OCI-LY7 (cell line): ENCODE measurements around the gene REC114. TPM values are rescaled to one million over a fixed set of nuclear protein-coding genes. Genes with fewer than 3 reads are reported as not detected.

Experiments used
- BruUV-seq: library from RNA; stranded (reverse); fragments of 400-500 nt; replicated peaks from 2 replicates; lab custom pipeline; 2021; lab: Mats Ljungman, UMichigan
- CTCF ChIA-PET: fragments of 300-600 bp; sonication (Branson Sonifier 250); formaldehyde crosslinking; loops from one replicate; lab custom pipeline; 2022; ENCODE audit warnings: antibody characterized with exemption; ENCODE audit not compliant: unreplicated experiment; lab: Charles Lee
- POLR2A ChIA-PET: fragments of 300-600 bp; sonication (Branson Sonifier 250); formaldehyde crosslinking; loops from one replicate; lab custom pipeline; 2022; ENCODE audit warnings: antibody characterized with exemption; lab: Charles Lee
- DNase-seq: peaks from one replicate; pipeline ENCODE4 v3.0.0-alpha.2; 2015; ENCODE audit warnings: low spot score
- H2AFZ ChIP-seq: fragments of 200-600 bp; sonication (generic), shearing (Covaris generic); 2 replicates; pipeline ENCODE4 v1.6.1; 2014; ENCODE audit warnings: mild to moderate bottlenecking, antibody characterized with exemption, low read length, moderate library complexity
- H3K27ac ChIP-seq: fragments of 200-600 bp; sonication (generic); 2 replicates; pipeline ENCODE4 v1.5.1; 2014; ENCODE audit warnings: mixed run types, low read depth, mild to moderate bottlenecking, moderate library complexity, low read length, inconsistent platforms; ENCODE audit not compliant: poor library complexity, severe bottlenecking
- H3K36me3 ChIP-seq: fragments of 200-600 bp; sonication (generic); 2 replicates; pipeline ENCODE4 v1.6.1; 2014; ENCODE audit warnings: mild to moderate bottlenecking, antibody characterized with exemption, low read length, moderate library complexity, mixed read lengths; ENCODE audit not compliant: insufficient read depth
- H3K4me1 ChIP-seq: fragments of 200-600 bp; sonication (generic); 2 replicates; pipeline ENCODE4 v1.5.1; 2014; ENCODE audit warnings: mild to moderate bottlenecking, low read length; ENCODE audit not compliant: insufficient read depth, poor library complexity, severe bottlenecking
- H3K4me2 ChIP-seq: fragments of 200-600 bp; sonication (generic); 2 replicates; pipeline ENCODE4 v1.6.1; 2014; ENCODE audit warnings: mild to moderate bottlenecking, low read length
- H3K4me3 ChIP-seq: fragments of 200-600 bp; sonication (generic); 2 replicates; pipeline ENCODE4 v1.5.1; 2014; ENCODE audit warnings: mild to moderate bottlenecking, low read depth, low read length; ENCODE audit not compliant: poor library complexity, severe bottlenecking
- H3K79me2 ChIP-seq: fragments of 200-600 bp; sonication (generic); 2 replicates; pipeline ENCODE4 v1.6.1; 2016; ENCODE audit warnings: low read depth, mild to moderate bottlenecking, low read length, moderate library complexity, mixed read lengths; ENCODE audit not compliant: insufficient read depth
- H3K9me2 ChIP-seq: fragments of 200-600 bp; sonication (generic); 2 replicates; pipeline ENCODE4 v1.6.1; 2016; ENCODE audit warnings: mild to moderate bottlenecking, low read length, mixed read lengths; ENCODE audit not compliant: insufficient read depth
- H3K9me3 ChIP-seq: fragments of 200-600 bp; sonication (generic); 2 replicates; pipeline ENCODE4 v1.6.1; 2014; ENCODE audit warnings: mild to moderate bottlenecking, mixed run types, low read length, mixed read lengths
- H4K20me1 ChIP-seq: fragments of 200-600 bp; sonication (generic); 2 replicates; pipeline ENCODE4 v1.6.1; 2014; ENCODE audit warnings: mild to moderate bottlenecking, antibody characterized with exemption, low read length, moderate library complexity, mixed read lengths; ENCODE audit not compliant: insufficient read depth
- CTCF ChIP-seq: fragments of 200-600 bp; sonication (generic); conservative IDR thresholded peaks from 2 replicates; pipeline ENCODE4 v1.5.1; 2014; ENCODE audit warnings: mild to moderate bottlenecking, antibody characterized with exemption, low read length, moderate library complexity, mixed read lengths
- EZH2phosphoT487 ChIP-seq: fragments of 200-600 bp; sonication (generic); IDR thresholded peaks from 2 replicates; pipeline ENCODE4 v1.6.1; 2018; ENCODE audit warnings: low read depth, borderline replicate concordance, mild to moderate bottlenecking, mixed run types, antibody characterized with exemption, low read length, moderate library complexity, mixed read lengths
- intact Hi-C: fragments of 100-400 bp; cut with micrococcal nuclease; formaldehyde crosslinking; loops from one replicate; pipeline ENCODE4 v1.10.0; 2022; ENCODE audit not compliant: unreplicated experiment
- total RNA-seq, 2 experiments: library from RNA; depleted of rRNA in 1 of 2; stranded (reverse); fragments of >200 nt in 1 of 2; shearing (Covaris generic) in 1 of 2; gene quantifications; 2 replicates each; pipeline ENCODE4 v1.2.3, GENCODE V29; 2014 to 2022

The REC114 gene
- total RNA-seq, 2 experiments from 2014 or later: not detected

- DNase-seq: peak; percentile 68
- ChIA-PET POLR2A (no interaction called here), CTCF (interaction anchor here (1.0 kb wide), 1 partner anchor 73 kb away, joined by 3 read pairs; no protein-coding TSS in a partner anchor)
Observed at GRCh38 chr15:73560501-73561117, 117.6 kb downstream of the REC114 start.

GRCh38 chr15:73564255-73564654, 121.3 kb downstream of the REC114 start:
- Histone ChIP-seq H3K4me3 (no peak overlapping the region), H3K9me2 (no peaks in the 10 kb centered on the region), H3K27ac (no peak overlapping the region), H3K79me2 (no peaks in the 10 kb centered on the region), H4K20me1 (no peaks in the 10 kb centered on the region), H3K4me2 (no peak overlapping the region), H3K4me1 (no peaks in the 10 kb centered on the region), H3K36me3 (peaks cover 83% of the 10 kb centered on the region), H3K9me3 (no peaks in the 10 kb centered on the region), H2AFZ (no peak overlapping the region)
- DNase-seq: no peak
- TF ChIP-seq EZH2phosphoT487 (no peak), CTCF (no peak)
- no TSS peak for BruUV-seq
- intact Hi-C loops: no loop called here
- POLR2A ChIA-PET: no interaction called here
- CTCF ChIA-PET: no interaction called here

More at GRCh38 chr15:73560501-73561117, 117.6 kb downstream of the REC114 start:
- Histone ChIP-seq H3K27ac (no peak overlapping the region), H3K4me3 (no peak overlapping the region), H3K79me2 (no peaks in the 10 kb centered on the region), H4K20me1 (no peaks in the 10 kb centered on the region), H3K36me3 (peaks cover 62% of the 10 kb centered on the region; the same call in 1 of the 2 replicates), H2AFZ (no peak overlapping the region), H3K4me1 (no peaks in the 10 kb centered on the region), H3K9me3 (no peaks in the 10 kb centered on the region), H3K4me2 (no peak overlapping the region), H3K9me2 (no peaks in the 10 kb centered on the region)
- BruUV-seq: no TSS peak
- intact Hi-C loops: loop anchor here (1.0 kb wide), 2 partner anchors 76 to 140 kb away; no protein-coding TSS in a partner anchor
- TF ChIP-seq EZH2phosphoT487: no peak
- TF ChIP-seq CTCF: peak; percentile 77

- CTCF ChIA-PET: no interaction called here
- Histone ChIP-seq H3K9me3 (no peaks in the 10 kb centered on the region), H3K27ac (no peak overlapping the region), H3K4me3 (no peak overlapping the region), H3K36me3 (peaks cover 82% of the 10 kb centered on the region), H2AFZ (no peak overlapping the region), H3K4me1 (no peaks in the 10 kb centered on the region), H3K4me2 (no peak overlapping the region), H3K79me2 (no peaks in the 10 kb centered on the region), H3K9me2 (no peaks in the 10 kb centered on the region), H4K20me1 (no peaks in the 10 kb centered on the region)
- DNase-seq: no peak
- no TSS peak for BruUV-seq
- POLR2A ChIA-PET: interaction anchor here (0.6 kb wide), 1 partner anchor 40 kb away, joined by 4 read pairs; no protein-coding TSS in a partner anchor
- no peak for TF ChIP-seq CTCF
- intact Hi-C loops: no loop called here
Observed at GRCh38 chr15:73567020-73567419, 124.1 kb downstream of the REC114 start.
